Esophagus muscularis mucosa (tissue), 4 donors: ENCODE data around the gene RTN3. TPM values are rescaled to one million over a fixed set of nuclear protein-coding genes. Genes with fewer than 3 reads are reported as not detected.
"Not testable (repeated sequence)": the region's sequence is repeated elsewhere in the genome, so short reads cannot be mapped to it uniquely, and the experiment has no call there.

Experiments used
- DNase-seq: peaks from one replicate; pipeline ENCODE4 v3.0.0-alpha.2; 2017; ENCODE audit errors: extremely low spot score
- H3K27ac ChIP-seq, 4 donors: fragments of 200-600 bp; sonication (generic); replicated peaks in 1 of 4; 1 replicate in 3 of 4; 2 replicates in 1 of 4; pipeline ENCODE4 v1.5.1; 2016 to 2019; ENCODE audit warnings: mild to moderate bottlenecking in 1 of 4
- H3K27me3 ChIP-seq, 4 donors: fragments of 200-600 bp; sonication (generic); one replicate each; pipeline versions ENCODE4 v1.5.1 to v1.6.0; 2016 to 2019
- H3K36me3 ChIP-seq, 4 donors: fragments of 200-600 bp; sonication (generic); one replicate each; pipeline ENCODE4 v1.5.1; 2016 to 2019
- H3K4me1 ChIP-seq, 4 donors: fragments of 200-600 bp; sonication (generic); one replicate each; pipeline ENCODE4 v1.5.1; 2016 to 2019
- H3K4me3 ChIP-seq, 4 donors: fragments of 200-600 bp; sonication (generic); 1 replicate in 2 of 4; 2 replicates in 2 of 4; pipeline ENCODE4 v1.5.1; 2016 to 2019; ENCODE audit warnings: mild to moderate bottlenecking in 4 of 4, moderate library complexity in 1 of 4
- H3K9me3 ChIP-seq, 4 donors: fragments of 200-600 bp; sonication (generic); 1 replicate in 3 of 4; 2 replicates in 1 of 4; pipeline ENCODE4 v1.5.1; 2016 to 2019
- EP300 ChIP-seq: sonication (generic); formaldehyde crosslinking; IDR thresholded peaks from one replicate; pipeline ENCODE4 v1.6.1; 2017; ENCODE audit warnings: antibody characterized with exemption
- POLR2A ChIP-seq: fragments of 450-650 bp; IDR thresholded peaks from one replicate; pipeline ENCODE4 v1.6.1; 2017; ENCODE audit warnings: antibody characterized with exemption, moderate library complexity, mild to moderate bottlenecking, low read depth
- POLR2AphosphoS5 ChIP-seq, 2 donors: sonication (generic); formaldehyde crosslinking; IDR thresholded peaks; one replicate each; pipeline ENCODE4 v1.6.1; 2017; ENCODE audit warnings: antibody characterized with exemption in 2 of 2
- WGBS: methylation state at CpG from one replicate; pipeline ENCODE4 v1.1.5; 2018; 5-methylcytosine and 5-hydroxymethylcytosine counted together
- intact Hi-C: fragments of 100-400 bp; cut with DNase I; formaldehyde crosslinking; loops from one replicate; pipeline ENCODE4 v1.15.1; 2023
- total RNA-seq, 4 donors: library from RNA; depleted of rRNA; stranded (reverse); fragments of >200 nt; gene quantifications; one replicate each; pipeline versions ENCODE4 v1.1.0 to v1.2.1, GENCODE V29; 2016
- TF ChIP-seq, protein P1 (sequence below), 3 experiments: fragments of 200-600 bp in 2 of 3; fragments of 450-650 bp in 1 of 3; sonication (generic) in 2 of 3; IDR thresholded peaks; one replicate each; pipeline ENCODE4 v1.5.1; 2017 to 2019; ENCODE audit warnings: antibody characterized with exemption in 3 of 3, mild to moderate bottlenecking in 2 of 3, moderate library complexity in 1 of 3

RTN3 gene
- total RNA-seq, 4 donors from 2014 or later = 79.5 to 97.4 (median 87.1) TPM

- H3K27ac ChIP-seq = peak overlapping the region; percentile 95 to 97 (median 96)
- TF ChIP-seq EP300 (no peak), POLR2AphosphoS5 (IDR thresholded peaks at IDR 0.05) (no peak), POLR2A (no peak)
- TF ChIP-seq, protein P1, sequence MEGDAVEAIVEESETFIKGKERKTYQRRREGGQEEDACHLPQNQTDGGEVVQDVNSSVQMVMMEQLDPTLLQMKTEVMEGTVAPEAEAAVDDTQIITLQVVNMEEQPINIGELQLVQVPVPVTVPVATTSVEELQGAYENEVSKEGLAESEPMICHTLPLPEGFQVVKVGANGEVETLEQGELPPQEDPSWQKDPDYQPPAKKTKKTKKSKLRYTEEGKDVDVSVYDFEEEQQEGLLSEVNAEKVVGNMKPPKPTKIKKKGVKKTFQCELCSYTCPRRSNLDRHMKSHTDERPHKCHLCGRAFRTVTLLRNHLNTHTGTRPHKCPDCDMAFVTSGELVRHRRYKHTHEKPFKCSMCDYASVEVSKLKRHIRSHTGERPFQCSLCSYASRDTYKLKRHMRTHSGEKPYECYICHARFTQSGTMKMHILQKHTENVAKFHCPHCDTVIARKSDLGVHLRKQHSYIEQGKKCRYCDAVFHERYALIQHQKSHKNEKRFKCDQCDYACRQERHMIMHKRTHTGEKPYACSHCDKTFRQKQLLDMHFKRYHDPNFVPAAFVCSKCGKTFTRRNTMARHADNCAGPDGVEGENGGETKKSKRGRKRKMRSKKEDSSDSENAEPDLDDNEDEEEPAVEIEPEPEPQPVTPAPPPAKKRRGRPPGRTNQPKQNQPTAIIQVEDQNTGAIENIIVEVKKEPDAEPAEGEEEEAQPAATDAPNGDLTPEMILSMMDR (IDR thresholded peaks at IDR 0.05) = no peak
- peak overlapping the region; percentile 74 to 93 (median 90) for H3K4me3 ChIP-seq
- H3K27me3 ChIP-seq = no peaks in the 10 kb centered on the region
- no peak for DNase-seq
- intact Hi-C loops = no loop called here
- no peaks in the 10 kb centered on the region for H3K36me3 ChIP-seq
- H3K9me3 ChIP-seq = no peaks in the 10 kb centered on the region
- peaks cover 21 to 42% (median 39%) of the 10 kb centered on the region in 4 donors for H3K4me1 ChIP-seq
- 10% methylated on average over 10 of the region's 18 CpGs for WGBS
These were observed 423 bp upstream of the RTN3 start for GRCh38 chr11:63680834-63681320.

- Histone ChIP-seq H3K4me3 (peak overlapping the region; percentile 74 to 93 (median 90)), H3K27me3 (no peaks in the 10 kb centered on the region), H3K9me3 (no peaks in the 10 kb centered on the region), H3K4me1 (peaks cover 26 to 57% (median 53%) of the 10 kb centered on the region in 4 donors), H3K27ac (peak overlapping the region; percentile 95 to 97 (median 96)), H3K36me3 (no peaks in the 10 kb centered on the region)
- no peak for DNase-seq
- intact Hi-C loops = no loop called here
- TF ChIP-seq, protein P1 (IDR thresholded peaks at IDR 0.05) = peak in 1 of 3 experiments; percentile 27
- no peak for TF ChIP-seq POLR2A
- TF ChIP-seq POLR2AphosphoS5 (IDR thresholded peaks at IDR 0.05) = no peak
- no peak for TF ChIP-seq EP300
- WGBS = 3% methylated on average over 19 of the region's 19 CpGs
These were observed 1.0 kb downstream of the RTN3 start for GRCh38 chr11:63682066-63683021.

DNA sequence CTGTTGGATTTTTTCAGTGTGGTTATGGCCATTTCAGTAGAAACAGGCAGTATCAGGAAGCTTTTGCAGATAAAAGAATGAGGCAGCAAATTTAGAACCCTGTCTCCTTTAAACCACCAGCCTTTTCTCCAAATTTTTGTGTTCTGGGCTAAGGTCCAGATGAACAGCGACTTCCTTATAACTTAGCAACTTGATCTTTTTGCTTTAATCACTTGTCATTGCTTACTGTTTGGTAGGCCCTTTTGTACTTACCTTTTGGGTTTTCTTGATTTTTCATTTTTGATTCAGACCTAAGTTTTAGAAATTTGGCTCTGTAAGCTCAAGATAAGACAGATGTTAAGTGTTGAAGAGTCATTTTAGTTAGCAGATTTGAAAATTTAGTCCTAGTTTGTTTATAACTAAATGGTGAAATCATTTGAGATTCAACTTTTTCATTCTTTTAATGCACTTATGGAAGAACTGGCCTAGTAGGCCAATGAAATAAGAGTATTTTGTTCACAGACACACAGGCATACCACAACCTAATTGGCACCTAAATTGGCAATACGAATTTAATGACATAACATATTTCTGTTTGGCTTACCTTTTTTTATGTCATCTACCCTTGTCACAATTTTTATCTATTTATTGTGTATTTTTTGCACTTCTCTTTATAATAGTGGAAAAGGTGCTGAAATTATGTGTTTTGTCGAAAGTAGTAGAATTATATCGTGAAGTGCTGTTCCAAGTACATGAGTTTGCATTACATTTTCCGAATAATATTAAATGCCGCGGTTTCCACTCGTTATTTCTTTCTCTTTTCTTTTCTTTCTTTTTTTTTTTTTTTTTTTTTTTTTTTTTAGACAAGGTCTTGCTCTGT is 2.1 kb downstream of the RTN3 start:
- Histone ChIP-seq H3K36me3 (no peaks in the 10 kb centered on the region), H3K27me3 (no peaks in the 10 kb centered on the region), H3K4me1 (peaks cover 30 to 64% (median 61%) of the 10 kb centered on the region in 4 donors), H3K4me3 (peak overlapping the region; percentile 74 to 93 (median 90)), H3K27ac (peak overlapping the region; percentile 95 to 97 (median 96)), H3K9me3 (no peaks in the 10 kb centered on the region)
- intact Hi-C loops = no loop called here
- 81% methylated on average over 8 of the region's 8 CpGs for WGBS
- DNase-seq = no peak
- no peak for TF ChIP-seq POLR2AphosphoS5 (IDR thresholded peaks at IDR 0.05)
- no peak for TF ChIP-seq POLR2A
- no peak for TF ChIP-seq EP300
- TF ChIP-seq, protein P1 (IDR thresholded peaks at IDR 0.05) = no peak

DNA sequence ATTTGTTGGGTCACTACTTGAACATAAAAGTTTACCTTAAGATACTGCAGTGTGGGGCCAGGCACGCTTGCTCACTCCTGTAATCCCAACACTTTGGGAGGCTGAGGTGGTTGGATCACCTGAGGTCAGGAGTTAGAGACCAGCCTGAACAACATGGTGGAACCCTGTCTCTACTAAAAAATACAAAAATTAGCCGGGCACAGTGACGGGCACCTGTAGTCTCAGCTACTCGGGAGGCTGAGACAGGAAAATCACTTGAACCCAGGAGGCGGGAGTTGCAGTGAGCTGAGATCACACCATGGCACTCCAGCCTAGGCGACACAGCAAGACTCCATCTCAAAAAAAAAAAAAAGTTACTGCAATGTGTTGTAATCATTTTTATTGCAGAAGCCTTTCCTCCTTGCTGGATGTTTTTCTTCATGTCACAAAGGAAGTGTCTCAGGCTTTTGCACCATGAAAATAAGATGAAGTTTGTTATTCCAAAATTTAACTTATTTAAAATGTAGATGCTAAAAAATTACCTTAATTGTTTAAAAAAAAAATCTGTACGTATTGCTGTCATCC is 3.9 kb downstream of the RTN3 start:
- Histone ChIP-seq H3K4me1 (peaks cover 35 to 77% (median 76%) of the 10 kb centered on the region in 4 donors), H3K27ac (peak overlapping the region in 1 of 4 donors; percentile 9)
- H3K4me3 ChIP-seq, H3K9me3 ChIP-seq, DNase-seq, intact Hi-C loops, H3K27me3 ChIP-seq, H3K36me3 ChIP-seq: not testable (repeated sequence)
- 81% methylated on average over 7 of the region's 7 CpGs for WGBS
